Nephron progenitor cell (in vitro differentiated cells): ENCODE results near the gene ANGPTL2.
A peak's percentile ranks its signal among the peaks of the same experiment; 100 is the strongest.

Source experiments
- DNase-seq: peaks from one replicate; pipeline ENCODE4 v3.0.0; 2021
- H3K27ac Mint-ChIP-seq: 2 replicates; pipeline ENCODE4 v1.8.0; 2021; ENCODE audit warnings: mild to moderate bottlenecking, moderate library complexity, mixed read lengths
- H3K27me3 Mint-ChIP-seq: 2 replicates; pipeline ENCODE4 v1.8.0; 2021; ENCODE audit warnings: mild to moderate bottlenecking, low read depth, mixed read lengths; ENCODE audit not compliant: poor library complexity
- H3K36me3 Mint-ChIP-seq: 2 replicates; pipeline ENCODE4 v1.8.0; 2021; ENCODE audit warnings: low read depth, mixed read lengths
- H3K4me1 Mint-ChIP-seq: 2 replicates; pipeline ENCODE4 v1.8.0; 2021; ENCODE audit warnings: mixed read lengths
- H3K4me3 Mint-ChIP-seq: 2 replicates; pipeline ENCODE4 v1.8.0; 2021; ENCODE audit warnings: mild to moderate bottlenecking, moderate library complexity, mixed read lengths
- H3K9me3 Mint-ChIP-seq: 2 replicates; pipeline ENCODE4 v1.8.0; 2021; ENCODE audit warnings: mild to moderate bottlenecking, moderate library complexity, mixed read lengths
- TF ChIP-seq, protein P1 (sequence below): fragments of 200-600 bp; sonication (generic); IDR thresholded peaks from 2 replicates; pipeline ENCODE4 v1.5.0; 2021; ENCODE audit warnings: antibody characterized with exemption

Gene ANGPTL2

DNA sequence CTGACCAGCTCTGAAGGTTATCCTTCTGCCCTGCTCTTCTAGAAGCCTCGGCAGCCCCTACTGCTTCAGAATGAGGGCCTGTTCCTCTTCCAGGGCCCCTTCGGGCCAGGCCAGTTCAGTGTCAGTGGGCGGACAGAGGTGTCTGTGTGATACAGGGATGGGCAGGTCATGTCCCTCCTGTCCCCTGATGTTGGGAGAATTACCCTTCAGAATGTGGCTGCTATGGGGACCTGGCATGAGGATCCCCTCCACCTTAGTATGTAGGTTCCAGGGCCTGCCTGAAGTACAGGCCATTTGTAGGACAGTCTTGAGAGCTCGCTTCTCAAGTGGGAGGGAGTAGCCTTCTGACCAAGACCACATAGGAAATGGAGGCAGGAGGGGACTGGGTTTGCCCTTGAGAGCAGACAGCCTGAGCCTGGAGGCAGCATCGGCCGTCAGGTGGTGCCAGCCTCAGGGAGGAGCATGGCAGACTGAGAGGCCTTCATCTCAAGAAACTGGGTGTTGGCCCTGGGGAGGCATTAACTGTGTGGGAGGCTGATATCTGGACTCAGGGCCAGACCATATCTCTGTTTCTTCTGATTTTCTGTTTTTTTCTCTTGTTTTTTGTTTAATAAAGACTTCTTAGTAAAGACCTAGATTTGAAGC lies 32.0 kb downstream of the ANGPTL2 start:
- peaks cover 10% of the 10 kb centered on the region for H3K4me1 Mint-ChIP-seq
- H3K27ac Mint-ChIP-seq, result no peak overlapping the region
- peaks cover 4% of the 10 kb centered on the region for H3K27me3 Mint-ChIP-seq
- H3K36me3 Mint-ChIP-seq, result peaks cover 24% of the 10 kb centered on the region
- no peaks in the 10 kb centered on the region for H3K9me3 Mint-ChIP-seq
- no peak overlapping the region for H3K4me3 Mint-ChIP-seq
- no peak for DNase-seq
- TF ChIP-seq, protein P1, sequence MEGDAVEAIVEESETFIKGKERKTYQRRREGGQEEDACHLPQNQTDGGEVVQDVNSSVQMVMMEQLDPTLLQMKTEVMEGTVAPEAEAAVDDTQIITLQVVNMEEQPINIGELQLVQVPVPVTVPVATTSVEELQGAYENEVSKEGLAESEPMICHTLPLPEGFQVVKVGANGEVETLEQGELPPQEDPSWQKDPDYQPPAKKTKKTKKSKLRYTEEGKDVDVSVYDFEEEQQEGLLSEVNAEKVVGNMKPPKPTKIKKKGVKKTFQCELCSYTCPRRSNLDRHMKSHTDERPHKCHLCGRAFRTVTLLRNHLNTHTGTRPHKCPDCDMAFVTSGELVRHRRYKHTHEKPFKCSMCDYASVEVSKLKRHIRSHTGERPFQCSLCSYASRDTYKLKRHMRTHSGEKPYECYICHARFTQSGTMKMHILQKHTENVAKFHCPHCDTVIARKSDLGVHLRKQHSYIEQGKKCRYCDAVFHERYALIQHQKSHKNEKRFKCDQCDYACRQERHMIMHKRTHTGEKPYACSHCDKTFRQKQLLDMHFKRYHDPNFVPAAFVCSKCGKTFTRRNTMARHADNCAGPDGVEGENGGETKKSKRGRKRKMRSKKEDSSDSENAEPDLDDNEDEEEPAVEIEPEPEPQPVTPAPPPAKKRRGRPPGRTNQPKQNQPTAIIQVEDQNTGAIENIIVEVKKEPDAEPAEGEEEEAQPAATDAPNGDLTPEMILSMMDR, result no peak

DNA sequence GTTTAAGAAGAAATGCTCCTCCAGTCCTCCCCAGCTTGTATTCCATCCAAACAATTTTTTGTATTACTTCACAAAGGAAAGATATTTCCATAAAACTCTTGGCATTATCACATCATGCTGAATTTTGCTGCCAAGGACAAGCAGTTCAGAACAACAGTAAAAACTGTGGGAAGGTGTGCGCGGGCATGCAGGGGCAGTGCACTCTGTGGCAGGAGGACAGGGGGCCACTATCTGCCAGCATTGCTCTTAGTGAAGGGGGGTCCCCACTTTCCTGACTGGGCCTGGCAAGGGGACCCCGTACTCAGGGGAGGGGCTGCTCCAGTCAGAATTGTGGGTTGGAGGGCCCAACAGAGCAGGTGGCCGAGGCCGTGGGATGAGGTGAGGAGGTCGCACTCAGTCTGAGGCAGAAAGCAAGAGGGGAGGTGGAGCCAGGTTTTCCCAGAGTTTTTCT lies 32.8 kb downstream of the ANGPTL2 start:
- H3K36me3 Mint-ChIP-seq, result peaks cover 24% of the 10 kb centered on the region
- TF ChIP-seq, protein P1, result no peak
- DNase-seq, result no peak
- peaks cover 14% of the 10 kb centered on the region for H3K4me1 Mint-ChIP-seq
- H3K27ac Mint-ChIP-seq, result no peak overlapping the region
- no peaks in the 10 kb centered on the region for H3K9me3 Mint-ChIP-seq
- peaks cover 4% of the 10 kb centered on the region for H3K27me3 Mint-ChIP-seq
- no peak overlapping the region for H3K4me3 Mint-ChIP-seq

DNA sequence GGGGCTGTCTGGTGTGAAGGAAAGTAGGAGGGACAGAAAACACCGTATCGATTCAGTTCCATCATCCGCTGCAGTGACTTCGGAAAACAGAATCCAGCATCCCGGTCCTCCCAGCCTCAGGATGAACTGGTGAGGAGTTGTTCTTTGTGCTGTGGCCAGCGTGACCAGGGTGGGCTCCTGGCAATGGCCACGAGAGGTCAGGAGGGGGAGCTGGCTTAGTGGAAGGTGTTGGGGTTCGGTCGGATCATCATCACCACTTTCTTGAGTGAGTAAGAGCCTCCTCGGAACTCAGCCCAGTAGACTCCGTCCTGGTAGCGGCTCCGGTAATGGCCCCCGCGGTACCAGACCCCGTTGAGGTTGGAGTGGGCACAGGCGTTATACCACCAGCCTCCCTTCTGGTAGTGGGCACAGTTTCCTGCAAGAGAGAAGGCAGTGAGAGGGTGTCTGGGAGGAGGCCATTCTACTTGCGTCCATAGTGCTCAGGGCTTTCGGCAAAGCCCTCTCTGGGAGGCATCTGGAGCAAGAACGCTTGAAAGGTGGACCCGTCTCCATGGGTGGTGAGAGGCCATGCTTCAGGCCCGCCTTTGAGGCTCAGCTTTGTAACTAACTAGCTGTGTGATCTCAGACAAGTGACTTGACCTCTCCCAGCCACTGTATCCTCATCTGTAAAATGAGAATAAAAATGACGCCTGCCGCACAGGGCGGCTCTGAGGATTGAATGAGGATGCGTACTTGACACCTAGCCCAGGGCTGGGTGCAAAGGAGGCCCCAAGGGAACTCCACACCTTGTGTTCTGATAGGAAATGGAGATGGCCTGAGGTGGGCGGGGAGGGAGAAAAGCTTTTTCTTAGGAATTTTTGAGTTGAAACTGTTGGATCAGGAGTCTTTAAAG lies 33.5 kb downstream of the ANGPTL2 start:
- H3K36me3 Mint-ChIP-seq, result peaks cover 24% of the 10 kb centered on the region
- H3K9me3 Mint-ChIP-seq, result no peaks in the 10 kb centered on the region
- H3K4me3 Mint-ChIP-seq, result no peak overlapping the region
- H3K4me1 Mint-ChIP-seq, result peaks cover 20% of the 10 kb centered on the region
- no peak overlapping the region for H3K27ac Mint-ChIP-seq
- TF ChIP-seq, protein P1, result no peak
- no peak for DNase-seq
- peaks cover 4% of the 10 kb centered on the region for H3K27me3 Mint-ChIP-seq

DNA sequence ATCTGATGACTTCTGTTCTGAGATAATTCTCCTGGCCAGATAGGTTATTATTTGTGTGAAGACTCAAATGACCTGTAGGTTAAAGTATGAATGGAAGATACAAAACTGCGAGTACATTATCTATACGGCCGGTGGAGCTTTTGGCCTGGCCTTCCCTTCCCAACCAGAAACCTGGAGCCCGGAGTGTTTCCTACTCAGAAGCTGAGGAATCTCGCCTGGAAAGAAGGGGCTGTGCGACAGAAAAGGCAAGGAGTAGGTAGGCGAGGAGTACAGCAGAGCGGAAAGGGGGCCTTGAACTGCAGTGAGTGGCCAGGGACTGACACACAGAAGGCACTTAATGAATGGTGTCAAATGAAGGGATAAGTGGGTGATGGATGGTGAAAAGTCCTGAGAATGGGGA lies 34.6 kb downstream of the ANGPTL2 start:
- H3K27me3 Mint-ChIP-seq, result peaks cover 4% of the 10 kb centered on the region
- no peak for DNase-seq
- peak overlapping the region; percentile 30 for H3K27ac Mint-ChIP-seq
- TF ChIP-seq, protein P1, result no peak
- peaks cover 29% of the 10 kb centered on the region for H3K4me1 Mint-ChIP-seq
- H3K4me3 Mint-ChIP-seq, result no peak overlapping the region
- peaks cover 24% of the 10 kb centered on the region for H3K36me3 Mint-ChIP-seq
- H3K9me3 Mint-ChIP-seq, result no peaks in the 10 kb centered on the region

DNA sequence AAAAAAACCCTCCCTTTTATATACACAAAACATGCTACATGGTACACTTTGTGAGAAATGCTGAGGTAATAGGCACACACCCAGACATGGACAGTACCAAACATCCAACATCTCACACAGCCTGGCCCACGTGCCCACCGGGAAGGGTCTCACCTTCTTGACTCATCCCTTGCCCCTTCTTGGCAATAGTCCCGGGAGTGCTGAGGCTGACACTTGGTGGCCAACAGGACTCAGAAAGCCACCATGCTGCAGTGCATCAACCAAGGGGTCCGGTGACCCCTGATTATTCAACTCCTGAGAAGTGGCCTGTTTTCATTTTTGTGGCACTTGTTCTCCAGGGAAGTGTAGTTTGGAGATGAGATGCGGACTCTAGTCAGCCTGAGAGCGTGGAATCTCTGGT lies 35.0 kb downstream of the ANGPTL2 start:
- TF ChIP-seq, protein P1, result no peak
- Mint-ChIP-seq H3K4me3 (no peak overlapping the region), H3K4me1 (peaks cover 33% of the 10 kb centered on the region), H3K9me3 (no peaks in the 10 kb centered on the region), H3K36me3 (peaks cover 21% of the 10 kb centered on the region), H3K27ac (no peak overlapping the region), H3K27me3 (peaks cover 4% of the 10 kb centered on the region)
- no peak for DNase-seq
